ENCODE data around the gene PRSS50. TPM values are rescaled to one million over a fixed set of nuclear protein-coding genes. Genes with fewer than 3 reads are reported as not detected.

PRSS50 gene
- total RNA-seq, 1 experiment from 2014 or later, result 0.70 TPM

DNA sequence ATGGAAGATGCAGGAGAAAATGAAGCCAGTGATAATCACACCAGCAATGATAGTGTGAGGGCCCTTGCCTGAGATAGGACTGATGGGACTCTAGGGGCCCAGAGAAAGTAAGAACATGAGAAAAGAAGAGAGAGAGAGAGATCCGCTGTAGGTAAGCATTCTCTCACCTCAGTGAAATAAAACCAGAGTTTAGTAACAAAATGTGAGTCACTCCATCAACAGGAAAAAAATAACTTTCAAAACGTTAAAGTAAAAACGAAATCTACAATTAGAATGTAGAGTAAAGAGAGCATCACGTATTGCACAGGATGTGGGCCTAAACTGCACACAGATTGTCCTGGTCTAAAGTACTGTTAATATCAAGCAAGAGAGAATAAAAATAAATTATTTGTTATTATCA lies 6.8 kb upstream of the PRSS50 start:
- no peaks in the 10 kb centered on the region for H3K36me3 Mint-ChIP-seq
- CTCF ChIA-PET, result interaction anchor here (0.8 to 1.2 kb wide), 3 partner anchors 185 to 236 kb away, joined by 3 to 5 read pairs (median 3); no protein-coding TSS in a partner anchor

DNA sequence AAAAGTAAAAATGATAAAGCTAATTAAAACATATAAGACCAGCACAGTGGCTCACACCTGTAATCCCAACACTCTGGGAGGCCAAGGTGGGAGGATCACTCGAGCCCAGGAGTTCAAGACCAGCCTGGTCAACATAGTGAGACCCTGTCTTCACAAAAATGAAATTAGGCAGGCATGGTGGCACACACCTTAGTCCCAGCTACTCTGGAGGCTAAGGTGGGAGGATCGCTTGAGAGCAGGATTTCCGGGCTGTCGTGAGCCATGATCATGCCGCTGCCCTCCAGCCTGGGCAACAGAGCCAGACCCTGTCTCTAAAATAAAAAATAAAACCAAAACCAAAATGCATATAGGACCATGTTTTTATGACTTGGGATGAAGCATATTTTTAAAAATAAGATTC lies 4.8 kb upstream of the PRSS50 start:
- no peak overlapping the region for H3K27ac Mint-ChIP-seq
- no peaks in the 10 kb centered on the region for H3K27me3 Mint-ChIP-seq (ENCODE audit: low read depth)
- no peak for ATAC-seq
- H3K36me3 Mint-ChIP-seq, result no peaks in the 10 kb centered on the region
- no peak overlapping the region for H3K4me3 Mint-ChIP-seq
- peaks cover 6% of the 10 kb centered on the region for H3K9me3 Mint-ChIP-seq
- TF ChIP-seq TEAD1 (CRISPR knock-in tag; IDR thresholded peaks at IDR 0.05) (no peak), OVOL2 (CRISPR knock-in tag; IDR thresholded peaks at IDR 0.05; ENCODE audit: borderline replicate concordance) (no peak), GTF2I (CRISPR knock-in tag; conservative IDR thresholded peaks at IDR 0.05) (no peak)
- TF ChIP-seq, protein P1, sequence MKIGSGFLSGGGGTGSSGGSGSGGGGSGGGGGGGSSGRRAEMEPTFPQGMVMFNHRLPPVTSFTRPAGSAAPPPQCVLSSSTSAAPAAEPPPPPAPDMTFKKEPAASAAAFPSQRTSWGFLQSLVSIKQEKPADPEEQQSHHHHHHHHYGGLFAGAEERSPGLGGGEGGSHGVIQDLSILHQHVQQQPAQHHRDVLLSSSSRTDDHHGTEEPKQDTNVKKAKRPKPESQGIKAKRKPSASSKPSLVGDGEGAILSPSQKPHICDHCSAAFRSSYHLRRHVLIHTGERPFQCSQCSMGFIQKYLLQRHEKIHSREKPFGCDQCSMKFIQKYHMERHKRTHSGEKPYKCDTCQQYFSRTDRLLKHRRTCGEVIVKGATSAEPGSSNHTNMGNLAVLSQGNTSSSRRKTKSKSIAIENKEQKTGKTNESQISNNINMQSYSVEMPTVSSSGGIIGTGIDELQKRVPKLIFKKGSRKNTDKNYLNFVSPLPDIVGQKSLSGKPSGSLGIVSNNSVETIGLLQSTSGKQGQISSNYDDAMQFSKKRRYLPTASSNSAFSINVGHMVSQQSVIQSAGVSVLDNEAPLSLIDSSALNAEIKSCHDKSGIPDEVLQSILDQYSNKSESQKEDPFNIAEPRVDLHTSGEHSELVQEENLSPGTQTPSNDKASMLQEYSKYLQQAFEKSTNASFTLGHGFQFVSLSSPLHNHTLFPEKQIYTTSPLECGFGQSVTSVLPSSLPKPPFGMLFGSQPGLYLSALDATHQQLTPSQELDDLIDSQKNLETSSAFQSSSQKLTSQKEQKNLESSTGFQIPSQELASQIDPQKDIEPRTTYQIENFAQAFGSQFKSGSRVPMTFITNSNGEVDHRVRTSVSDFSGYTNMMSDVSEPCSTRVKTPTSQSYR (CRISPR knock-in tag; IDR thresholded peaks at IDR 0.05), result no peak
- TF ChIP-seq, protein P2, sequence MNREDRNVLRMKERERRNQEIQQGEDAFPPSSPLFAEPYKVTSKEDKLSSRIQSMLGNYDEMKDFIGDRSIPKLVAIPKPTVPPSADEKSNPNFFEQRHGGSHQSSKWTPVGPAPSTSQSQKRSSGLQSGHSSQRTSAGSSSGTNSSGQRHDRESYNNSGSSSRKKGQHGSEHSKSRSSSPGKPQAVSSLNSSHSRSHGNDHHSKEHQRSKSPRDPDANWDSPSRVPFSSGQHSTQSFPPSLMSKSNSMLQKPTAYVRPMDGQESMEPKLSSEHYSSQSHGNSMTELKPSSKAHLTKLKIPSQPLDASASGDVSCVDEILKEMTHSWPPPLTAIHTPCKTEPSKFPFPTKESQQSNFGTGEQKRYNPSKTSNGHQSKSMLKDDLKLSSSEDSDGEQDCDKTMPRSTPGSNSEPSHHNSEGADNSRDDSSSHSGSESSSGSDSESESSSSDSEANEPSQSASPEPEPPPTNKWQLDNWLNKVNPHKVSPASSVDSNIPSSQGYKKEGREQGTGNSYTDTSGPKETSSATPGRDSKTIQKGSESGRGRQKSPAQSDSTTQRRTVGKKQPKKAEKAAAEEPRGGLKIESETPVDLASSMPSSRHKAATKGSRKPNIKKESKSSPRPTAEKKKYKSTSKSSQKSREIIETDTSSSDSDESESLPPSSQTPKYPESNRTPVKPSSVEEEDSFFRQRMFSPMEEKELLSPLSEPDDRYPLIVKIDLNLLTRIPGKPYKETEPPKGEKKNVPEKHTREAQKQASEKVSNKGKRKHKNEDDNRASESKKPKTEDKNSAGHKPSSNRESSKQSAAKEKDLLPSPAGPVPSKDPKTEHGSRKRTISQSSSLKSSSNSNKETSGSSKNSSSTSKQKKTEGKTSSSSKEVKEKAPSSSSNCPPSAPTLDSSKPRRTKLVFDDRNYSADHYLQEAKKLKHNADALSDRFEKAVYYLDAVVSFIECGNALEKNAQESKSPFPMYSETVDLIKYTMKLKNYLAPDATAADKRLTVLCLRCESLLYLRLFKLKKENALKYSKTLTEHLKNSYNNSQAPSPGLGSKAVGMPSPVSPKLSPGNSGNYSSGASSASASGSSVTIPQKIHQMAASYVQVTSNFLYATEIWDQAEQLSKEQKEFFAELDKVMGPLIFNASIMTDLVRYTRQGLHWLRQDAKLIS (CRISPR knock-in tag; IDR thresholded peaks at IDR 0.05; ENCODE audit: borderline replicate concordance), result no peak
- TF ChIP-seq, protein P3, sequence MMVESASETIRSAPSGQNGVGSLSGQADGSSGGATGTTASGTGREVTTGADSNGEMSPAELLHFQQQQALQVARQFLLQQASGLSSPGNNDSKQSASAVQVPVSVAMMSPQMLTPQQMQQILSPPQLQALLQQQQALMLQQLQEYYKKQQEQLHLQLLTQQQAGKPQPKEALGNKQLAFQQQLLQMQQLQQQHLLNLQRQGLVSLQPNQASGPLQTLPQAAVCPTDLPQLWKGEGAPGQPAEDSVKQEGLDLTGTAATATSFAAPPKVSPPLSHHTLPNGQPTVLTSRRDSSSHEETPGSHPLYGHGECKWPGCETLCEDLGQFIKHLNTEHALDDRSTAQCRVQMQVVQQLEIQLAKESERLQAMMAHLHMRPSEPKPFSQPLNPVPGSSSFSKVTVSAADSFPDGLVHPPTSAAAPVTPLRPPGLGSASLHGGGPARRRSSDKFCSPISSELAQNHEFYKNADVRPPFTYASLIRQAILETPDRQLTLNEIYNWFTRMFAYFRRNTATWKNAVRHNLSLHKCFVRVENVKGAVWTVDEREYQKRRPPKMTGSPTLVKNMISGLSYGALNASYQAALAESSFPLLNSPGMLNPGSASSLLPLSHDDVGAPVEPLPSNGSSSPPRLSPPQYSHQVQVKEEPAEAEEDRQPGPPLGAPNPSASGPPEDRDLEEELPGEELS (CRISPR knock-in tag; IDR thresholded peaks at IDR 0.05), result no peak
- peaks cover 16% of the 10 kb centered on the region for H3K4me1 Mint-ChIP-seq
- DNase-seq (ENCODE audit: low spot score), result no peak
- CTCF ChIA-PET, result no interaction called here
- POLR2A ChIA-PET, result no interaction called here

More for the DNA sequence above, 6.8 kb upstream of the PRSS50 start:
- no peak overlapping the region for H3K27ac Mint-ChIP-seq
- no peak for ATAC-seq
- peaks cover 21% of the 10 kb centered on the region for H3K4me1 Mint-ChIP-seq
- peaks cover 6% of the 10 kb centered on the region for H3K9me3 Mint-ChIP-seq
- DNase-seq (ENCODE audit: low spot score), result no peak
- H3K27me3 Mint-ChIP-seq (ENCODE audit: low read depth), result no peaks in the 10 kb centered on the region
- H3K4me3 Mint-ChIP-seq, result no peak overlapping the region
- no peak for TF ChIP-seq ZNF263 (CRISPR knock-in tag; IDR thresholded peaks at IDR 0.05; ENCODE audit: low read depth)
- TF ChIP-seq, protein P4, sequence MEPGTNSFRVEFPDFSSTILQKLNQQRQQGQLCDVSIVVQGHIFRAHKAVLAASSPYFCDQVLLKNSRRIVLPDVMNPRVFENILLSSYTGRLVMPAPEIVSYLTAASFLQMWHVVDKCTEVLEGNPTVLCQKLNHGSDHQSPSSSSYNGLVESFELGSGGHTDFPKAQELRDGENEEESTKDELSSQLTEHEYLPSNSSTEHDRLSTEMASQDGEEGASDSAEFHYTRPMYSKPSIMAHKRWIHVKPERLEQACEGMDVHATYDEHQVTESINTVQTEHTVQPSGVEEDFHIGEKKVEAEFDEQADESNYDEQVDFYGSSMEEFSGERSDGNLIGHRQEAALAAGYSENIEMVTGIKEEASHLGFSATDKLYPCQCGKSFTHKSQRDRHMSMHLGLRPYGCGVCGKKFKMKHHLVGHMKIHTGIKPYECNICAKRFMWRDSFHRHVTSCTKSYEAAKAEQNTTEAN (CRISPR knock-in tag; IDR thresholded peaks at IDR 0.05), result no peak
- no peak for TF ChIP-seq ZNF396 (CRISPR knock-in tag; IDR thresholded peaks at IDR 0.05; ENCODE audit: borderline replicate concordance)
- TF ChIP-seq NFYB (CRISPR knock-in tag; conservative IDR thresholded peaks at IDR 0.05; ENCODE audit: low read depth), result no peak
- TF ChIP-seq GABPB1 (CRISPR knock-in tag; IDR thresholded peaks at IDR 0.05), result no peak
- no peak for TF ChIP-seq JAZF1 (CRISPR knock-in tag; IDR thresholded peaks at IDR 0.05)
- TF ChIP-seq, protein P5, sequence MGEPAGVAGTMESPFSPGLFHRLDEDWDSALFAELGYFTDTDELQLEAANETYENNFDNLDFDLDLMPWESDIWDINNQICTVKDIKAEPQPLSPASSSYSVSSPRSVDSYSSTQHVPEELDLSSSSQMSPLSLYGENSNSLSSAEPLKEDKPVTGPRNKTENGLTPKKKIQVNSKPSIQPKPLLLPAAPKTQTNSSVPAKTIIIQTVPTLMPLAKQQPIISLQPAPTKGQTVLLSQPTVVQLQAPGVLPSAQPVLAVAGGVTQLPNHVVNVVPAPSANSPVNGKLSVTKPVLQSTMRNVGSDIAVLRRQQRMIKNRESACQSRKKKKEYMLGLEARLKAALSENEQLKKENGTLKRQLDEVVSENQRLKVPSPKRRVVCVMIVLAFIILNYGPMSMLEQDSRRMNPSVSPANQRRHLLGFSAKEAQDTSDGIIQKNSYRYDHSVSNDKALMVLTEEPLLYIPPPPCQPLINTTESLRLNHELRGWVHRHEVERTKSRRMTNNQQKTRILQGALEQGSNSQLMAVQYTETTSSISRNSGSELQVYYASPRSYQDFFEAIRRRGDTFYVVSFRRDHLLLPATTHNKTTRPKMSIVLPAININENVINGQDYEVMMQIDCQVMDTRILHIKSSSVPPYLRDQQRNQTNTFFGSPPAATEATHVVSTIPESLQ (CRISPR knock-in tag; IDR thresholded peaks at IDR 0.05), result no peak
- TF ChIP-seq, protein P6, sequence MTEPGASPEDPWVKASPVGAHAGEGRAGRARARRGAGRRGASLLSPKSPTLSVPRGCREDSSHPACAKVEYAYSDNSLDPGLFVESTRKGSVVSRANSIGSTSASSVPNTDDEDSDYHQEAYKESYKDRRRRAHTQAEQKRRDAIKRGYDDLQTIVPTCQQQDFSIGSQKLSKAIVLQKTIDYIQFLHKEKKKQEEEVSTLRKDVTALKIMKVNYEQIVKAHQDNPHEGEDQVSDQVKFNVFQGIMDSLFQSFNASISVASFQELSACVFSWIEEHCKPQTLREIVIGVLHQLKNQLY (CRISPR knock-in tag; IDR thresholded peaks at IDR 0.05), result no peak
- TF ChIP-seq, protein P7, sequence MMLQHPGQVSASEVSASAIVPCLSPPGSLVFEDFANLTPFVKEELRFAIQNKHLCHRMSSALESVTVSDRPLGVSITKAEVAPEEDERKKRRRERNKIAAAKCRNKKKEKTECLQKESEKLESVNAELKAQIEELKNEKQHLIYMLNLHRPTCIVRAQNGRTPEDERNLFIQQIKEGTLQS (CRISPR knock-in tag; conservative IDR thresholded peaks at IDR 0.05), result no peak
- TF ChIP-seq, protein P8, sequence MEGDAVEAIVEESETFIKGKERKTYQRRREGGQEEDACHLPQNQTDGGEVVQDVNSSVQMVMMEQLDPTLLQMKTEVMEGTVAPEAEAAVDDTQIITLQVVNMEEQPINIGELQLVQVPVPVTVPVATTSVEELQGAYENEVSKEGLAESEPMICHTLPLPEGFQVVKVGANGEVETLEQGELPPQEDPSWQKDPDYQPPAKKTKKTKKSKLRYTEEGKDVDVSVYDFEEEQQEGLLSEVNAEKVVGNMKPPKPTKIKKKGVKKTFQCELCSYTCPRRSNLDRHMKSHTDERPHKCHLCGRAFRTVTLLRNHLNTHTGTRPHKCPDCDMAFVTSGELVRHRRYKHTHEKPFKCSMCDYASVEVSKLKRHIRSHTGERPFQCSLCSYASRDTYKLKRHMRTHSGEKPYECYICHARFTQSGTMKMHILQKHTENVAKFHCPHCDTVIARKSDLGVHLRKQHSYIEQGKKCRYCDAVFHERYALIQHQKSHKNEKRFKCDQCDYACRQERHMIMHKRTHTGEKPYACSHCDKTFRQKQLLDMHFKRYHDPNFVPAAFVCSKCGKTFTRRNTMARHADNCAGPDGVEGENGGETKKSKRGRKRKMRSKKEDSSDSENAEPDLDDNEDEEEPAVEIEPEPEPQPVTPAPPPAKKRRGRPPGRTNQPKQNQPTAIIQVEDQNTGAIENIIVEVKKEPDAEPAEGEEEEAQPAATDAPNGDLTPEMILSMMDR (IDR thresholded peaks at IDR 0.05), result no peak
- no peak for TF ChIP-seq OVOL2 (CRISPR knock-in tag; IDR thresholded peaks at IDR 0.05; ENCODE audit: borderline replicate concordance)
- POLR2A ChIA-PET, result no interaction called here
